Colonic mucosa (tissue), 4 donors: ENCODE data around the gene MEGF6. TPM values are rescaled to one million over a fixed set of nuclear protein-coding genes. Genes with fewer than 3 reads are reported as not detected.

Source experiments
- DNase-seq: peaks from one replicate; pipeline ENCODE4 v3.0.0-alpha.2; 2020
- H3K27ac ChIP-seq: fragments of 200-600 bp; one replicate; pipeline ENCODE4 v1.8.0; 2021
- H3K27me3 ChIP-seq: fragments of 200-600 bp; one replicate; pipeline ENCODE4 v1.8.0; 2021
- H3K36me3 ChIP-seq: fragments of 200-600 bp; one replicate; pipeline ENCODE4 v1.8.0; 2021
- H3K4me1 ChIP-seq: fragments of 200-600 bp; one replicate; pipeline ENCODE4 v1.8.0; 2021; ENCODE audit warnings: mild to moderate bottlenecking
- H3K4me3 ChIP-seq: fragments of 200-600 bp; one replicate; pipeline ENCODE4 v1.8.0; 2021
- H3K9ac ChIP-seq, 2 donors: one replicate each; pipeline ENCODE4 v1.7.0; 2013; ENCODE audit warnings: control low read depth in 2 of 2, low read depth in 2 of 2, low read length in 2 of 2
- H3K9me3 ChIP-seq: fragments of 200-600 bp; one replicate; pipeline ENCODE4 v1.8.0; 2021
- CTCF ChIP-seq: fragments of 200-600 bp; IDR thresholded peaks from one replicate; pipeline ENCODE4 v1.8.0; 2022; ENCODE audit warnings: antibody characterized with exemption, mild to moderate bottlenecking
- intact Hi-C: fragments of 100-400 bp; cut with DNase I; formaldehyde crosslinking; loops from one replicate; pipeline ENCODE4 v1.14.1; 2022
- total RNA-seq, 2 donors: library from RNA; stranded (reverse); fragmentation: NEBNext Ultra II Directional in 1 of 2; extraction: Animal tissue kit (Norgen Biotek cat#: 25700) in 1 of 2; gene quantifications; one replicate each; pipeline ENCODE4 v1.2.1, GENCODE V29; 2021
- donor health status: healthy.
- donor health status: DM: no; HTN: no; CAD: no.
- donor health status: DM: no; HTN: no; CAD: no.

The MEGF6 gene
- total RNA-seq, 2 donors from 2014 or later: 5.2 to 6.4 TPM

- DNase-seq: no peak
- no peak for TF ChIP-seq CTCF
- no peaks in the 10 kb centered on the region for H3K36me3 ChIP-seq
- no peak overlapping the region for H3K4me3 ChIP-seq
- H3K4me1 ChIP-seq: peaks cover 8% of the 10 kb centered on the region
- H3K27ac ChIP-seq: no peak overlapping the region
- H3K9ac ChIP-seq: no peak overlapping the region
- H3K27me3 ChIP-seq: peaks cover 7% of the 10 kb centered on the region
- intact Hi-C loops: no loop called here
- no peaks in the 10 kb centered on the region for H3K9me3 ChIP-seq
Measured at GRCh38 chr1:3606779-3607702, 4.3 kb downstream of the MEGF6 start.

- Histone ChIP-seq H3K27me3 (no peaks in the 10 kb centered on the region), H3K9me3 (no peaks in the 10 kb centered on the region), H3K9ac (no peak overlapping the region), H3K4me3 (no peak overlapping the region), H3K36me3 (no peaks in the 10 kb centered on the region), H3K27ac (no peak overlapping the region), H3K4me1 (no peaks in the 10 kb centered on the region)
- no peak for TF ChIP-seq CTCF
- DNase-seq: no peak
- intact Hi-C loops: no loop called here
Measured at GRCh38 chr1:3604997-3605823, 6.1 kb downstream of the MEGF6 start.

- Histone ChIP-seq H3K9ac (no peak overlapping the region), H3K36me3 (no peaks in the 10 kb centered on the region), H3K9me3 (no peaks in the 10 kb centered on the region), H3K27ac (no peak overlapping the region), H3K4me1 (no peaks in the 10 kb centered on the region), H3K27me3 (no peaks in the 10 kb centered on the region), H3K4me3 (no peak overlapping the region)
- TF ChIP-seq CTCF: no peak
- DNase-seq: no peak
- intact Hi-C loops: no loop called here
Measured at GRCh38 chr1:3604468-3604974, 6.8 kb downstream of the MEGF6 start.

GRCh38 chr1:3603571-3604467, 7.5 kb downstream of the MEGF6 start:
- no peaks in the 10 kb centered on the region for H3K27me3 ChIP-seq
- no peak overlapping the region for H3K27ac ChIP-seq
- no peak for DNase-seq

More at GRCh38 chr1:3603571-3604467, 7.5 kb downstream of the MEGF6 start:
- no peaks in the 10 kb centered on the region for H3K36me3 ChIP-seq
- no peak overlapping the region for H3K4me3 ChIP-seq
- H3K4me1 ChIP-seq: no peaks in the 10 kb centered on the region
- intact Hi-C loops: no loop called here
- no peaks in the 10 kb centered on the region for H3K9me3 ChIP-seq
- no peak overlapping the region for H3K9ac ChIP-seq
- TF ChIP-seq CTCF: no peak
